Lower leg skin (tissue), 3 donors: ENCODE results near the gene CCDC40.

ENCODE experiments used
- CTCF ChIP-seq, 3 donors: fragments of 450-650 bp; IDR thresholded peaks; one replicate each; pipeline ENCODE4 v1.5.1; 2016; ENCODE audit warnings: antibody characterized with exemption in 3 of 3, mild to moderate bottlenecking in 3 of 3, moderate library complexity in 2 of 3
- POLR2A ChIP-seq, 2 donors: fragments of 450-650 bp; IDR thresholded peaks; one replicate each; pipeline ENCODE4 v1.6.1; 2016 to 2017; ENCODE audit warnings: antibody characterized with exemption in 2 of 2, mild to moderate bottlenecking in 1 of 2, moderate library complexity in 1 of 2

- TF ChIP-seq CTCF (IDR thresholded peaks at IDR 0.05) = no peak
- TF ChIP-seq POLR2A (IDR thresholded peaks at IDR 0.05) = no peak
Measured at GRCh38 chr17:80063830-80064585, 27.6 kb downstream of the CCDC40 start.
